Measurements from ENCODE around the gene PAPLN. TPM values are rescaled to one million over a fixed set of nuclear protein-coding genes. Genes with fewer than 3 reads are reported as not detected.

PAPLN gene
- polyA plus RNA-seq, 1 donor (not counting 4 experiments of a cell fraction or from before 2014, with no cell fraction given) = 8.2 TPM

- H3K79me2 ChIP-seq (ENCODE audit: control insufficient read depth, insufficient read depth, low read length) = no peaks in the 10 kb centered on the region
- peaks cover 3% of the 10 kb centered on the region for H4K20me1 ChIP-seq (ENCODE audit: control insufficient read depth, extremely low read depth, insufficient read depth, low read length)
- no peak for FAIRE-seq
- dilution Hi-C loops (cut with MboI; ENCODE audit: extremely low pct_ligation_motif_present, low sequenced_read_pairs) = no loop called here
- peak overlapping the region; percentile 43 to 56 (median 46) for H3K4me3 ChIP-seq (ENCODE audit: control insufficient read depth in 2 of 3, extremely low read depth in 1 of 3, insufficient read depth in 2 of 3, low read depth in 1 of 3, low read length in 3 of 3)
- H3K9me3 ChIP-seq (ENCODE audit: control insufficient read depth, low read depth, low read length) = no peaks in the 10 kb centered on the region
- peaks cover 73% of the 10 kb centered on the region for H3K27me3 ChIP-seq (ENCODE audit: control insufficient read depth, extremely low read depth, insufficient read depth, low read length)
- H3K27ac ChIP-seq (ENCODE audit: control insufficient read depth, insufficient read depth, low read length) = no peak overlapping the region
- TF ChIP-seq CTCF (optimal IDR thresholded peaks at IDR 0.05 in 1 of 3, IDR thresholded peaks at IDR 0.05 in 1 of 3, conservative IDR thresholded peaks at IDR 0.05 in 1 of 3; ENCODE audit: extremely low read depth in 1 of 3, insufficient read depth in 2 of 3, low read length in 3 of 3) (no peak), EZH2 (IDR thresholded peaks at IDR 0.05; ENCODE audit: low read length) (peak; percentile 59)
- H3K9me1 ChIP-seq (ENCODE audit: control insufficient read depth, extremely low read depth, insufficient read depth, low read length) = peaks cover 3% of the 10 kb centered on the region
- no peaks in the 10 kb centered on the region for H3K36me3 ChIP-seq (ENCODE audit: control insufficient read depth in 2 of 2, extremely low read depth in 1 of 2, insufficient read depth in 2 of 2, low read length in 2 of 2)
- no peak for DNase-seq (ENCODE audit: low read depth, low spot score)
- peak overlapping the region; percentile 27 for H2AFZ ChIP-seq (ENCODE audit: control insufficient read depth, low read length)
- H3K4me1 ChIP-seq (ENCODE audit: control insufficient read depth, extremely low read depth, insufficient read depth, low read length) = peaks cover 42% of the 10 kb centered on the region
- peak overlapping the region; percentile 89 for H3K4me2 ChIP-seq (ENCODE audit: control insufficient read depth, extremely low read depth, insufficient read depth, low read depth, low read length)
- H3K9ac ChIP-seq (ENCODE audit: control insufficient read depth, extremely low read depth, insufficient read depth, low read length) = peak overlapping the region; percentile 20
Measured at GRCh38 chr14:73237786-73238423, 599 bp downstream of the PAPLN start.

- H3K79me2 ChIP-seq (ENCODE audit: control insufficient read depth, insufficient read depth, low read length) = no peaks in the 10 kb centered on the region
- H3K36me3 ChIP-seq (ENCODE audit: control insufficient read depth in 2 of 2, extremely low read depth in 1 of 2, insufficient read depth in 2 of 2, low read length in 2 of 2) = no peaks in the 10 kb centered on the region
- peaks cover 3% of the 10 kb centered on the region for H4K20me1 ChIP-seq (ENCODE audit: control insufficient read depth, extremely low read depth, insufficient read depth, low read length)
- FAIRE-seq (peak; percentile 95), DNase-seq (ENCODE audit: low read depth, low spot score) (no peak)
- no peak for TF ChIP-seq CTCF (optimal IDR thresholded peaks at IDR 0.05 in 1 of 3, IDR thresholded peaks at IDR 0.05 in 1 of 3, conservative IDR thresholded peaks at IDR 0.05 in 1 of 3; ENCODE audit: extremely low read depth in 1 of 3, insufficient read depth in 2 of 3, low read length in 3 of 3)
- TF ChIP-seq EZH2 (IDR thresholded peaks at IDR 0.05; ENCODE audit: low read length) = no peak
- peak overlapping the region; percentile 27 for H2AFZ ChIP-seq (ENCODE audit: control insufficient read depth, low read length)
- peak overlapping the region; percentile 20 for H3K9ac ChIP-seq (ENCODE audit: control insufficient read depth, extremely low read depth, insufficient read depth, low read length)
- H3K9me1 ChIP-seq (ENCODE audit: control insufficient read depth, extremely low read depth, insufficient read depth, low read length) = peaks cover 3% of the 10 kb centered on the region
- peaks cover 42% of the 10 kb centered on the region for H3K4me1 ChIP-seq (ENCODE audit: control insufficient read depth, extremely low read depth, insufficient read depth, low read length)
- H3K4me2 ChIP-seq (ENCODE audit: control insufficient read depth, extremely low read depth, insufficient read depth, low read depth, low read length) = peak overlapping the region; percentile 89
- H3K27ac ChIP-seq (ENCODE audit: control insufficient read depth, insufficient read depth, low read length) = no peak overlapping the region
- dilution Hi-C loops (cut with MboI; ENCODE audit: extremely low pct_ligation_motif_present, low sequenced_read_pairs) = no loop called here
- H3K27me3 ChIP-seq (ENCODE audit: control insufficient read depth, extremely low read depth, insufficient read depth, low read length) = peaks cover 67% of the 10 kb centered on the region
- H3K9me3 ChIP-seq (ENCODE audit: control insufficient read depth, low read depth, low read length) = no peaks in the 10 kb centered on the region
- peak overlapping the region; percentile 43 to 56 (median 46) for H3K4me3 ChIP-seq (ENCODE audit: control insufficient read depth in 2 of 3, extremely low read depth in 1 of 3, insufficient read depth in 2 of 3, low read depth in 1 of 3, low read length in 3 of 3)
Measured at GRCh38 chr14:73238424-73238852, 1.1 kb downstream of the PAPLN start.
